Kidney epithelial cell (primary cell): Measurements from ENCODE around the gene LGMN. TPM values are rescaled to one million over a fixed set of nuclear protein-coding genes. Genes with fewer than 3 reads are reported as not detected.
"Not testable (repeated sequence)": the region's sequence is repeated elsewhere in the genome, so short reads cannot be mapped to it uniquely, and the experiment has no call there.

Source experiments
- DNase-seq: peaks from one replicate; pipeline ENCODE4 v3.0.0-alpha.2; 2010; ENCODE audit warnings: low read depth
- H3K27me3 ChIP-seq: 2 replicates; pipeline ENCODE4 v1.6.0; 2011; ENCODE audit warnings: low read length; ENCODE audit not compliant: control insufficient read depth, insufficient read depth
- H3K36me3 ChIP-seq: 2 replicates; pipeline ENCODE4 v1.5.1; 2011; ENCODE audit warnings: low read length; ENCODE audit not compliant: control insufficient read depth, insufficient read depth
- H3K4me3 ChIP-seq: 2 replicates; pipeline ENCODE4 v1.5.1; 2011; ENCODE audit warnings: low read depth, mild to moderate bottlenecking, control low read depth, low read length
- CTCF ChIP-seq: IDR thresholded peaks from 2 replicates; pipeline ENCODE4 v1.5.1; 2011; ENCODE audit warnings: mild to moderate bottlenecking, moderate library complexity, low read length, control low read depth, inconsistent platforms; ENCODE audit not compliant: insufficient read depth, poor library complexity, severe bottlenecking
- total RNA-seq: library from RNA; depleted of rRNA; stranded (reverse); fragments of >200 nt; gene quantifications from 2 replicates; pipeline ENCODE4 v1.2.3, GENCODE V29; 2015

The LGMN gene
- total RNA-seq, 1 donor from 2014 or later, result 56.9 TPM

- no peaks in the 10 kb centered on the region for H3K36me3 ChIP-seq
- no peak overlapping the region for H3K4me3 ChIP-seq
- TF ChIP-seq CTCF, result no peak
- no peaks in the 10 kb centered on the region for H3K27me3 ChIP-seq
- DNase-seq, result no peak
These were observed 32.9 kb upstream of the LGMN start for GRCh38 chr14:92781350-92781749.

- Histone ChIP-seq H3K4me3 (no peak overlapping the region), H3K36me3 (no peaks in the 10 kb centered on the region), H3K27me3 (no peaks in the 10 kb centered on the region)
- no peak for TF ChIP-seq CTCF
- DNase-seq, result no peak
These were observed 32.2 kb upstream of the LGMN start for GRCh38 chr14:92780444-92781232.

- not testable (repeated sequence) for H3K36me3 ChIP-seq, H3K27me3 ChIP-seq, DNase-seq, H3K4me3 ChIP-seq
These were observed 30.6 kb upstream of the LGMN start for GRCh38 chr14:92778868-92779565.

- not testable (repeated sequence) for H3K27me3 ChIP-seq, DNase-seq, H3K4me3 ChIP-seq, H3K36me3 ChIP-seq
These were observed 26.9 kb upstream of the LGMN start for GRCh38 chr14:92775292-92775691.

- Histone ChIP-seq H3K4me3 (no peak overlapping the region), H3K36me3 (no peaks in the 10 kb centered on the region), H3K27me3 (no peaks in the 10 kb centered on the region)
- DNase-seq, result no peak
- TF ChIP-seq CTCF, result no peak
These were observed 26.1 kb upstream of the LGMN start for GRCh38 chr14:92774572-92774971.

GRCh38 chr14:92770484-92770883 is 22.1 kb upstream of the LGMN start:
- Histone ChIP-seq H3K36me3 (no peaks in the 10 kb centered on the region), H3K27me3 (no peaks in the 10 kb centered on the region), H3K4me3 (no peak overlapping the region)
- no peak for DNase-seq
- TF ChIP-seq CTCF, result no peak

GRCh38 chr14:92768795-92769194 is 20.4 kb upstream of the LGMN start:
- no peak for TF ChIP-seq CTCF
- Histone ChIP-seq H3K27me3 (no peaks in the 10 kb centered on the region), H3K4me3 (no peak overlapping the region), H3K36me3 (no peaks in the 10 kb centered on the region)
- no peak for DNase-seq

GRCh38 chr14:92768236-92768635 is 19.8 kb upstream of the LGMN start:
- H3K4me3 ChIP-seq, H3K36me3 ChIP-seq, H3K27me3 ChIP-seq: not testable (repeated sequence)
- peak; percentile 60 for DNase-seq

- not testable (repeated sequence) for H3K27me3 ChIP-seq, H3K4me3 ChIP-seq, H3K36me3 ChIP-seq, DNase-seq
These were observed 15.5 kb upstream of the LGMN start for GRCh38 chr14:92763666-92764631.
